ENCODE data around the gene KCNQ1.

Gene KCNQ1

DNA sequence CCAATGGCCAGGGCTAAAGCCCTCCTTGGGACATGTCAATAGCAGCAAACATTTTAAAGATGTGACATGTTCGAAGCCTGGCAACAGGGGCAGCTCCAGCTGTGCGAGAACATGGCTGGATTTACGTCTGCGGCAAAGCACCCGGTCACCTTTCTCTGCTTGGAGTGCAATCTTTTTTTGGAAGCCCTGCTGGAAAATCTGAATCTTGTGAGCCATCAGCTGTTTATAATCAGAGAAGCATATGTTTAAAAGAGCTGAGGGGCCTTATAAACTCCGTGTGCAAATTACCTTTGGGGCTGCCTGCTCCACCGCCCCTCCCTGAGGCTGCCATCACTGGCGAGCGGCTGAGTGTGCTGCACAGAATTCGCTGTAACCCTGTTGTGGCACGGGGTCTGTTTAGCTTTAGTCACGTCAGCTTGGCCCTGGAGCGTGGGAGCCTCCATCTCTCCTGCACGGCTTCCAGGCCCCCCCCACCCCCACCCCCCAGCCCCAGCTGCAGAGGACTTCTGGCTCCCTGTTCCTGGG, 264.0 kb downstream of the KCNQ1 start:
- DNase-seq: no peak

DNA sequence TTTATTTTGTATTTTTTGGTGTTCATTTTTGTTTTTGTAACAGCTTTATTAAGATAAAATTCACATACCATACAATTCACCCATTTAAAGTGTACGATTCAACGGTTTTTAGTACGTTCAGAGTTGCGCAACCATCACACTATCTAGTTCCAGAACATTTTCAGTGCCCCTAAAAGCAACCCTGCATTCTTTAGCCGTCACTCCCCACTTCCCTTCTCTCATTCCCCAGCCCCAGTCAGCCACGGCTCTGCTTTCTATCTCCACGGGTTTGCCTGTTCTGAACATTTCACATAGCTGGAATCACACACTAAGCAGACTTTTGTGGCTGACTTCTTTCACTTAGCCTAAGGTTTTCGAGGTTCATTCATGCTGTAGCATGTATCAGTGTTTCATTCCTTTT, 264.6 kb downstream of the KCNQ1 start:
- DNase-seq: peak; percentile 57

- DNase-seq: no peak
These were observed 266.4 kb downstream of the KCNQ1 start for GRCh38 chr11:2711161-2711560.

GRCh38 chr11:2713094-2713493, 268.3 kb downstream of the KCNQ1 start:
- no peak for DNase-seq

DNA sequence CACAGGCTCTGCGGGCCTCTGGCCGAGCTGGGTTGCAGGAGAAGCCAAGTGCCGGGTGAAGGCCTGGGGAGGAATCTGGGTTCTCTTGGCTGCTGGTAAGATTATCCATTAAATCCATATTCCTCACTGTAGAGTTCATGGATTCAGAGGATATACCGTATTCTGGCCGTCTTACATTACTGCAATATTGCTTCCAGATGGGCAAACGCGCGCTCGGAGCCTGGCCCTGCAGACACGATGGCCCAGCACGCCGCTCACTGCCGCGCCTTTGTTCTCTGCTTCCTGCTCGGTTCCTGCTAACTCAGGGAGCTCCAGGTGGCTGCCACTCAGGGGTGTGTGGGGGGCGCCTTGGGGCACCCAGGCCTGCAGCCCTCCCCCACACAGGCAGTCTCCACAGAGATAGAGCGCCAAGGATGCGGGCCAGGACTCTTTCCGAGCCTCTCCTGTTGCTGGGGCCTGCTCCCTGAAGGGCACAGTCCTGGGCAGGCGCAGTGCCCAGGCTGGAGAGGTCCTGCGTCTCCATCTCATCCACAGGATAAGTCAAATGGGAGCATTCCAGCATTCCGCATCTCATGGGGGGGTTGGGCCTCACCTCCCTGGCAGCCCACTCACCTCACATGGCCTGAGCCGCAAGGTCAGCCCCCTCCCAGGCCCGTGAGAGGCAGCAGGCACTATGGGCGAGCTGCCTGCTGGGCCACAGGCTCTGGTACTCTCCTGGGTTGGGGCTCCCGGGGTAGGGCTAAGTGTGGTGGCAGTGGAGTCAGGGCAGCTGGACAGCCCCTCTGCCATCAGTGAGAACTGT, 269.1 kb downstream of the KCNQ1 start:
- DNase-seq: no peak

DNA sequence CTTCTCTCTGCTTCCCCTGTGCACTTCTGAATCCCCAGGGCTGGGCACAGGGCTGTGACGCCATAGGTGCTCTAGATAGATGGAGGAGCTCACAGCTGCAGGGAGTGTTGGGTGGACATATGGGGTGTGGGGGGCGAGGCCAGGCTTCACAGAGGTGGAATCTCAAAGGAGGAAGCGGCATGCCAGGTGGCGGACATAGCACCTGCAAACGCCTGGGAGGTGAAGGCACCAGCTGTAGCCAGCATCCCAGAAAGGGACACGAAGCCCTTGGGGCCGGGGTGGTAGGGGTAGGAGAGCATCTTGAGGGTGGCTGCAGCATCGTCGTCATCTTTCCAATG, 269.6 kb downstream of the KCNQ1 start:
- no peak for DNase-seq

DNA sequence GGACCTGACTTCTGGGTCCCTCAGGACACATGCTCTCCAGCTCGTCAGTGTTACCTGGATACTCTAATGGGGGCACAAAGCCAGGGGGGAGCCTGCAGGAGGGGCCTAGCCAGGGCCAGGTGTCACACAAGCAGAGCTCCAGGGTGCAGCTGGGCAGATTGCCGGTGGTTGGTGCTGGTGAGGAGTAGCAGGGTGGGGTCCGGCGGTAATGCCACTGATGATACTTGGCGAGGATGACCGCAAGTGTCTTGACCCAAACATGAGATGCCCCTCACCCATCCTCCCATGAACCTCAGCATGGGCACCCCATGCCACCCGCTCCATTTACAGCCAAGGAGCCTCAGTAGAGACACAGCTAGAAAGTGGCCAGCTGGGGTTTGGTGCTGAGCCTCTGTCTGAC, 270.1 kb downstream of the KCNQ1 start:
- DNase-seq: no peak

GRCh38 chr11:2715716-2716350, 271.0 kb downstream of the KCNQ1 start:
- no peak for DNase-seq

- DNase-seq: no peak
These were observed 271.7 kb downstream of the KCNQ1 start for GRCh38 chr11:2716376-2717095.

DNA sequence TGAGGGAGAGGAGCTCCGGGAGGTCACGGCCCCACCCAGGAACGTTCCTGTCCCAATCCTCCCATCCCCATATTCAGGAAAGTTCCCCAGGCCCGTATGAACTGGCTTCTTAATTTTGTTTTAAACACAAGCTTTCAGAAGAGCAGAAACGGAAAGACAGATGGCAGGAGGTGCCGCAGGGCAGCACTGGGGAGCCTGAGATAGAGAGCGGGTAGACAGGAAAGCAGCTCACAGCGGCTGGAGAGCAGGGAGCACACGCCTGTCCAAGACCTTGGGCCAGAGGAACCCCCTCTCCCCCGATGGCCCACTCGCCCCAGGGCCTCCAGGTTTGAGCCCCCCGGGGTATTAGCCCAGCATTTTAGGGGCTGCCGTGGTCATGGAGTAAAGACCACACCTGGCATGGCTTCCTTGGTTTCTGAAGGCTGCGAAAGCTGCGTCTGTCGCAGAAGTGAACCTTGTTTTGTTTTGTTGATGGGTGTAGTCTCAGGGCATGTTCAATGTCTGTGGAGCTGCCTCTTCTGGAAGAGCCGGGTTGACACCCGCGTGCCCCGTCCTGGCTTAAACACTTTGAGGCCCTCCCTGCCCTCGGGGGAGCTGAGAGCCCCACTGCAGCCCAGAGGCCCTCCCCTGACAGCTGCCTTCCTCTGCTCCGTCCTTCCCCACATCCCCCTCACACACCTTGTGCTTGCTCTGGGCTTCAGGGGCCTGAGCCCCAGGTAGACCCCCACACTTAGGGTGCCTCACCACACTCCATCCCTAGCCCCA, 272.9 kb downstream of the KCNQ1 start:
- no peak for DNase-seq

DNA sequence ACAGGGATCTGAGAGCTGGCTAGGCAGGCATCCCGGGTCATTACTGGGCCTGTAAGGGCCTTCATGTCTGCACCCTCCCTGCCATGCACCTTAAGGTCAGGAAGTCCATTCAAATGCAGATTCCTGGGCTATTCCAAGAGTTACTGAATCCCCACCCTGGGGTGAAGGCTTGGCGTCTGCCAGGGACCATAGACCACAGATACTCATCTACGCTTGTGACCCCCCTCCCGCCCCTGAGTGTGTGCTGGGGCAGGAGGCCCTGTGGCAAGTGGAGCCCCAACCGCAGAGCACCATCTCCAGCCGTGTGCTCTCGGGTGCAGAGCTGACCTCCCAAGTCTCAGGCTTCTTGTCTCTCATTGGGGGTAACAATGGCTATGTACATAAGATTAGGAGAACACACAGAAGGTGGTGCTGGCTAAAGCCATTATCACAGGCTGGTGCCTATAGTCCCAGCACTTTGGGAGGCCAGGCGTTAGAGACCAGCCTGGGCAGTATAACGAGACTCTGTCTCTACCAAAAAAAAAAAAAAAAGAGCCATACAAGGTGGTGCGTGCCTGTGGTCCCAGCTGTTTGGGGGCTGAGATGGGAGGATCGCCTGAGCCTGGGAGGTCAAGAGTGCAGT, 274.1 kb downstream of the KCNQ1 start:
- DNase-seq: no peak

DNA sequence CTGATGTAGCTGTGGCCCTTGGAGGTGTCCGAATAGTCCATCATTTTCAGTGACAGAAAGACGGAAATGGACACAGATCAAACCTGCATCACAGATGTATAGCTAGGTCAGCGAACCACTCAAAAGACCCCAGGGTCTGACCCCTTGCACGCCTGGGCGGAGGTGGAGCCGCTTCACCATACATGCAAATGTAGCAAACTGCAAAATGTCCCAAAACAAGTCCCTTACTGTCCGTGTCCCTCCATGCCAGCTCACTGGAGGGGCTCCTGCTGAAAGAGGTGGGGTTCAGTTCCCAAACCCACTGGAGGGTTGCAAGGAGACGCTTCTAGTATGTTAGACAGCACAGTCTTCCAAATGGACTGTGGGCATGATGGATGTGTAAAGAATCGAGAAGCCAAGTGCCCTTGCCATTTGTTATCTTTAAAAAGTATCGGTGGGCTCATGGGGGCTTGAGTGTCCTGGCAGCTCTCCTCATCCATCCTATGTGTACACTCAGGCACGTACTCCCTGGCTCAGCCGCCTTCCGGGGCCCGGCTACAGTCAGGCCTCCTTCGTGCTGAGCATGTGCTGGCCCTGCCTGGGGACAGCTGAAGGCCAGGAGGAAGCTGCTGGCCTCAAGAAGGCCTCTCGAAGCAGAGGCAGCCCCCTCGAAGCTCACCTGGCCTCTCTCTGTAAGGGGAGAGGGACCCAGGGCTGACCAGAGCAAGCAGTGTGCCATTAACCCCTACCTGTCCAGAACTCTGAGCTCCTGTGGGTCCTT, 275.2 kb downstream of the KCNQ1 start:
- no peak for DNase-seq

GRCh38 chr11:2721210-2721916, 276.6 kb downstream of the KCNQ1 start:
- no peak for DNase-seq

- no peak for DNase-seq
These were observed 278.1 kb downstream of the KCNQ1 start for GRCh38 chr11:2722955-2723354.

GRCh38 chr11:2724104-2724503, 279.3 kb downstream of the KCNQ1 start:
- no peak for DNase-seq

DNA sequence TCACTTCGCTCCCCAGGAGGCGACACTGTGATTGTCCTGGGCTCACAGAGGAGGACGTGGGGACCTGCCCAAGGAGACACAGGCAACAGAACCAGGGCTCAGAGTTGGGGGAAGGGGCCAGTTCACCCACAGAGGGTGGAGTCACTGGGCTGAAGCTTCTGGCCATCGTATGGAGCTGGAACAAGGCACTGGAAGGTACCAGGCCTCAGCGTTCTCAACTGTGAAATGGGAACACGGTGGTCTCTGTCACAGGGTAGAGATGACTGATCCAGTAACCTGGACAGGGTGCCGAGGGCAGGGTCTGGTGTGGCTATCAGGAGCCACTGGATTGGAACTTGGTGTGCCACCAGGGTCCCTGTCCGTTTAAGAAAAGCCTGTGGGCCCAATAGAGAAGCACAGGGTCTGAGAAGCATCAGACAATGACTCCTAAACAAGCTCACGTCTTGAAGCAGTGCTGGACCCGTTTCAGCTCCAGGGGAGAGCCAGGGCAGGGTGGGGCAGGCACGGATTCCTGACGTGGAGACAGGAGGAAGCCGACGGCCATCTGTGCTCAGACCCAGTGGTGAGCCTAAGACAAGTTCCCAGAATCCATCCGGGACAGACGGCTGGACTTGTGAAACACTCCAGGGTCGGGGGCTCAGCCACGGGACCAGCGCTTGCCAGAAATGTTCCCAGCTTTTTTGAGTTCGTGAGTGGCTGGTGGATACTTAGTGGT, 280.0 kb downstream of the KCNQ1 start:
- DNase-seq: peak; percentile 67

- peak; percentile 66 for DNase-seq
These were observed 280.8 kb downstream of the KCNQ1 start for GRCh38 chr11:2725368-2726300.

DNA sequence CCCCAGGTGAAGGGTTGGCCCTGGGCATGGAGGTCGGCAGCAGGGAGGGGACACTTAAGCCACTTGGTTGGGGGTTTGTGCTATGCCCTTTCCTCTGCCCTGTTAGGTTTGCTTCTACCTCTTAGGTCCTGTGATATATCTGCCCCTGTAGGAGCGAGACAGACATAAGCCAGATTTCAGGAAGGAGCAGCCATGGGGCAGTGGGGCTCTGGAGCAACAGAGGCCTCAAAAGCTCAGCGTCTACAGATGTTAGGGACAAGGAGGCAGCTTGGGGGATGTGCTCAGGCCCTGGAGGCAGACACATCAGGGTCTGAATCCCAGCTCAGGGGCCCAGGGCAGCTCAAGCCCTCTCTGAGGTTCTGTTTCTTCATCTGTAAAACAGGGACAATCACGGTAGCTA, 282.2 kb downstream of the KCNQ1 start:
- DNase-seq: no peak

DNA sequence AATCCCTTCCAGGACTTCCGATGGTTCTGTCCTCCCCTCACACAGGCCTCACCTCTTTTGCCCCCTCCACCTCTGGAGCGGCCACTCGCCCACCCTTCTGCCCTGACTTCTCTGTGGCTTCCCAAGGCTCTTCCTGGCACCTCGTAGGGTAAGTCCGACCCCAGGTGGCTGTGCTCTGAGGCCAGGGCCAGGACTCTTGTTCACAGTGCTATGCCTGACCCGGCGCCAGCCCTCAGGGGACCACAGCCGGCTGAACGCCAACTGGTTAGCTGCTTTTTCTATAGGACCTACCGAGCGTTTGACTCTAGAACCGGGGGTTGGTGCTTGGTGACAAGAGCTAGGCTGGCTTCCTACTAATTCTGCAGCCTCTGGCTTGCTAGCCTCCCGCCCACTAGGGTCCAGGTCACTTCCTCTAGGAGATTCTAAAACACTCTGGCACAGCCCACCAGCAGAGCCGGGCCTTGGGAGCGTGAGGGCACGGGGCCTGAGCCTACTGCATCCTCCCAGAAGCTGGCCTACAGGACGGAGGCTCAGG, 283.4 kb downstream of the KCNQ1 start:
- no peak for DNase-seq
